22Rv1 (cell line): Measurements from ENCODE around the gene STX4.

Experiments
- ZFX ChIP-seq: fragments of 450-650 bp; IDR thresholded peaks from 2 replicates; pipeline ENCODE4 v1.6.1; 2017; ENCODE audit warnings: antibody characterized with exemption, borderline replicate concordance
- TF ChIP-seq, protein P1 (sequence below): fragments of 450-650 bp; IDR thresholded peaks from 2 replicates; pipeline ENCODE4 v1.5.1; 2017; ENCODE audit warnings: mild to moderate bottlenecking

DNA sequence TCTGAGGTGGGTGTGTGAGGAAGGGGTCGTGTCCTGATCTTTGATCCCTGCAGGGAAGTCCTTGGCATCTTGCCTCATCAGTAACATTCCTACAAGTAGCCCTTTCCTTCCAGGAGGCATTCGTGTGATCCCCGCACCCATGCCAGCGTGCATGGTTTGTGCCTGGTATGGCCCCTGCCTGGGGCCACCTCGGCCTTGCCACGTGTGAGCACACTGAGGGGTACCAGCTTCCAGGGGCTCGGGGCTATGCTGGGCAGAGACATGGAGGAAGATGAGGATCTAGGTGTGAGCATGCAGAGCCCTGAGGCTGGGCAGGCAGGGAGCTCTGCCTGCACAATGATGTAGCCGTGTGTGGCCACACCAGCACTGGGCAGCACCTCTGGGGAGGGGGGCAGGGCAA, 42.3 kb upstream of the STX4 start:
- TF ChIP-seq, protein P1, sequence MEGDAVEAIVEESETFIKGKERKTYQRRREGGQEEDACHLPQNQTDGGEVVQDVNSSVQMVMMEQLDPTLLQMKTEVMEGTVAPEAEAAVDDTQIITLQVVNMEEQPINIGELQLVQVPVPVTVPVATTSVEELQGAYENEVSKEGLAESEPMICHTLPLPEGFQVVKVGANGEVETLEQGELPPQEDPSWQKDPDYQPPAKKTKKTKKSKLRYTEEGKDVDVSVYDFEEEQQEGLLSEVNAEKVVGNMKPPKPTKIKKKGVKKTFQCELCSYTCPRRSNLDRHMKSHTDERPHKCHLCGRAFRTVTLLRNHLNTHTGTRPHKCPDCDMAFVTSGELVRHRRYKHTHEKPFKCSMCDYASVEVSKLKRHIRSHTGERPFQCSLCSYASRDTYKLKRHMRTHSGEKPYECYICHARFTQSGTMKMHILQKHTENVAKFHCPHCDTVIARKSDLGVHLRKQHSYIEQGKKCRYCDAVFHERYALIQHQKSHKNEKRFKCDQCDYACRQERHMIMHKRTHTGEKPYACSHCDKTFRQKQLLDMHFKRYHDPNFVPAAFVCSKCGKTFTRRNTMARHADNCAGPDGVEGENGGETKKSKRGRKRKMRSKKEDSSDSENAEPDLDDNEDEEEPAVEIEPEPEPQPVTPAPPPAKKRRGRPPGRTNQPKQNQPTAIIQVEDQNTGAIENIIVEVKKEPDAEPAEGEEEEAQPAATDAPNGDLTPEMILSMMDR = no peak
- TF ChIP-seq ZFX = no peak
